ENCODE data around the gene HDAC4.

Gene HDAC4

DNA sequence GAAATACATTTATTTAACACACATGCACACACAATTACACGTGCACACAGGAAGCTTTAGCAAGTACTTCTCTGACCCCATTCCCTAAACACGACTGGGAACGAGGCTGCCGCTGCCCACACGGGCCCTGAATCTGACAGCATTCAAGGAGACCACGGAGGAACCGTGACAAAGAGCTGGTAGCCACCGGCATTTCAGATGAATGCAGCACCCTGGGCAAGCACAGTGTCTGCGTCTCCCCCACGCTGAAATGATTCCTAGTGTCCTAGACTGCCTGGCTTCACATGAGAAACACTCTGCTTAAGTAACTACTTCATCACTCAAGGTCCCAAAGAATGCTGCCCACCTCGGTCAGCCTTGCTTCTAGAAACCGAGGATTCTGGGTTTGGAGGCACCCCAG, 95.0 kb downstream of the HDAC4 start:
- no peak for DNase-seq

DNA sequence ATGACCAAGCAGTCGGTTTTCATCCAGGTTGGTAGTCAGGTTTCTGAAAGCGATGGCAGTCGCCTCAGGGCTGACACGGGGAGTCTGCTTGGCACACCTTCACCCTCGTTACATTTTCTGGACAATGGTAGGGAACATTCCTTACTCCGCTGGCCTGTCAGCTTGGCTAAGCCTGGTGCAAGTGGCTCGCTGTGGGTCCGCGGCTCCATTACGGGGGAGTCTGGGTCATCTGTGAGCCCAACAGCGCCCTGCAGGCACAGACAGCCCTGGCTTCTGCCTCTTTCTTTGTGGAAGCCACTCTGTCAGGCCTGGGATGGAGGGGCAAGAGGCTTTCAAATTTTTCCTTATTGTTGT, 95.6 kb downstream of the HDAC4 start:
- no peak for DNase-seq

DNA sequence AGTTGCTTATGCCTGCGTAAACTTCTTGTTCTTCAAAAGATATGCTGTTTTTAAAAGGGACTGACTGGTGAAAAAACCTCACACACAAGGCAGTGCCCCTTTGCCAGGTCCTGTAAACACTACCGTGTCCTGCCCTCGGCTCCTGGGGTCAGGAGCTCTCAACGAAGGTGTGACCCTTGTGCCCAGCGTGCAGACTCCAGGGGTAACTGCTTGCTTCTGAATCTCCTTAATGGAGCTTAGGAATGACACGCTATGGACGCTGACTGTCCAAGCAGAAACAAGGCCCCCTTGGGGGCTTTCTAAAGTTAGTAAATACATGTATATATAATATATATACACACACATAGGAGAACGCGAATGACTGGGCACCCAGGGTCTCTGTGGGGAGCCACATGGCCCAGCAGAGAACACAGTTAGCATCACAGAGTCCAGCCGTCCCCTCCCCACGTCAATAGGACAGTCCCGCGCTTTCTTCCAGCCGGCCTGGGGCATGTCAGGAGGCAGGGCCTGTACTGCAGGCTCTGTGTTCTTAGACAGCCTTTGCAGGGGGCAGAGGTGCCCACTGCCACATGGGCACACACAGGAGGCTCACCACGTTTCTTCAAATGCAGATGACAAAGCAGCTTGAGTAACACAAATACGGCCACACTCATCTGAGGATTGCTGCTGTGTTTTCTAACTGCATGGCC, 96.1 kb downstream of the HDAC4 start:
- no peak for DNase-seq

DNA sequence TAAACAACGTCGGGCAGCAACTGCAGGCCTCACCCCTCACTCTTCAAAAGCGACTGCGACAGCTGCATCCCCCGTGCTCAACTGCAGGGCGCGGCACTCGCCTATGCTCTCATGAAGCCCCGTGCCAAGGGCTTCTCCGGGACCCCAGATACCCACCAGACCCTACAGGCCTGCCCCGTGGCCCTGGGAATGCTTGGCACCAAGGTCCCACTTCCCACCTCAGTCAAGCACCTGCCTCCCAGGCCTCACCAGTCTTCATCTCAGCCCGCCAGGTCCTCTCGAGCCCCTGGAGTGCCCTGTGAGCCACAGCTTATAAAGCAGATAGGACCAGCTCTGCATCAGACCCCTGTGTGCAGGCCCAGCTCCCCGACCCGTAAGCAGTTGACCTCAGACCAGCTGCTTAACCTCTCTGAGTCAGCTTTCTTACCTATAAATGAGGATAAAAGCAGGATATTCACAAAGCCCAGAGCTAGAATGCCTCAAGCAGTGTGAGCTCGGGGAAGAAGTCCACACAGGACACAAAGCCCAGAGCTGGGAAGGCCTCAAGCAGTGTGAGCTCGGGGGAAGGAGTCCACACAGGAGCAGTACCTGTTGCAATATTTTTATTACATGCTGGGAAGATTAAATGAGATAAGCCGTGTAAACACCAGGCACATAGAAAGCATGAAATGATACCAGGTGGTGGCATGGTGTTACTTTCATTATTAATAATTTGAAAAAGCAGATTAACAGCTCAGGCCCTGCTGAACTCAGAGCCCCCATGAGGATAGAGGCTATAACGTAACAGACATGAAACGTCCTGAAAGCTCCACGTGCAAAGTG, 96.9 kb downstream of the HDAC4 start:
- no peak for DNase-seq

DNA sequence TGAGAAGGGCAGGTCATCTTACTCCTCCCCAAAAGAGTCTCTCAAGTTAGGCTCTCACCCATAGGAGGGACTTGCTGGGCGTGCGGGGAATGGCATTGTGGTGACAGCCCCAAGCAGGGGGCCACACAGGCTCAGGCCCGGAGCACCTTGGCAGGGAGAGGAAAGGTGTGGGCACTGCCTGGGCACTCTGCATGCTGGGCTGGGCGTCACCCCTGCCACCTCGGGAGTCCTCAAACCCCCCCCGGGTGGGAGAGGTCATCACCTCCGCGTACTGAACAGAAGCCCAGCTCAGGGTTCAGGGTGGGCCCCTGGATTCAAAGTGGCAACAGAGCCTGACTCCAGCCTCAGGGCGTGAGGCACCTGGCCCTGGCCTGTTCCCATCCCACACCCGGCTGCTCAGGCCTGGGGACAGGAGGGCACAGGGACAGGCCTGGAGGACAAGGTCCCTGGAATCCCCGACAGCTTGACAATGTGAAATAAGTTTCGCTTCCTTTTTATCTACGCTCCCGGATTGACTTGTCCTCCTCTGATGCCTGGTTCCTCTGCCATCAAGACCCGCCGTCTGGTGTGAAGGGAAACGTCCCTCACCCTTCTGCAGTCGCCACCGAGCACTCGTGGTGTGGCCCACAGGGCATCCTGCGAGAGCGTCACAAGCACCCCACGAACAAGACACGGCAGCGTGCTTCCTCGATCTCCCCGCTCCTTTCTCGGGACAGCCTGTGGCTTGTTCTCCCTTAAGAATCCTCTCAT, 97.8 kb downstream of the HDAC4 start:
- peak; percentile 1 for DNase-seq

DNA sequence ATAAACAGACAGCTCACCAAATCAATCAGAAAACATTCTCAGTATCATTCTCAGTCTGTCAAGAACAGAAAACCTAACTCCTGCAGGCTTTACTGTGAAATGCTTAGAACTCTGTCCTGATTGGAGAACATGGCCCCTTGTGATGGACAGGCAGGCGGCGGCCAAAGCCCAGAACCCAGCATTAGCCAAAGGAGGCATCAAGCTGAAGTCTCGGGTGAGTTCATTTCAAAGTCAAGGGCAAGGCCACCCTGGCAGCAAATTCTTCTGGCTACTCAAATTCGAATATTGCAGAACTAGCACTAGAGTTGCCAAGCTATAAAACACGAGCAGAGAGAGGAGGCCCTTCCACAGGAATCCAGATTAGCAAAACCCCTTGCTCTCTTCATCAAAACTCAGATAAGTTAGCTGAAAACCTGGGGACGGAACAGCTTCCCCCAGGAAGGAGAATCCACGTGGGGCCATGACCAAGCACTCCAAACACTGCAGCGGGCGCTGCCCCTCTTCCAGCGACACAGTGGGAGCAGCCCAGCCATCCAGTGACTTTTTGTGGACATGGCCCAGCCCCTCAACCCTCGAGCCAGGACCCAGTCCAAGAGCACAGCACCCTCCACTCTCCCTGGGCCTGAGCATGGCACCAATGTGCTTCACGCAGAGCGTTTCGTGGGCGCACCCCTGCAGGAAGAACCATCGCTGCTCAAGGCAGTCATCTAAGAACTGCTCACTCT, 98.6 kb downstream of the HDAC4 start:
- no peak for DNase-seq

DNA sequence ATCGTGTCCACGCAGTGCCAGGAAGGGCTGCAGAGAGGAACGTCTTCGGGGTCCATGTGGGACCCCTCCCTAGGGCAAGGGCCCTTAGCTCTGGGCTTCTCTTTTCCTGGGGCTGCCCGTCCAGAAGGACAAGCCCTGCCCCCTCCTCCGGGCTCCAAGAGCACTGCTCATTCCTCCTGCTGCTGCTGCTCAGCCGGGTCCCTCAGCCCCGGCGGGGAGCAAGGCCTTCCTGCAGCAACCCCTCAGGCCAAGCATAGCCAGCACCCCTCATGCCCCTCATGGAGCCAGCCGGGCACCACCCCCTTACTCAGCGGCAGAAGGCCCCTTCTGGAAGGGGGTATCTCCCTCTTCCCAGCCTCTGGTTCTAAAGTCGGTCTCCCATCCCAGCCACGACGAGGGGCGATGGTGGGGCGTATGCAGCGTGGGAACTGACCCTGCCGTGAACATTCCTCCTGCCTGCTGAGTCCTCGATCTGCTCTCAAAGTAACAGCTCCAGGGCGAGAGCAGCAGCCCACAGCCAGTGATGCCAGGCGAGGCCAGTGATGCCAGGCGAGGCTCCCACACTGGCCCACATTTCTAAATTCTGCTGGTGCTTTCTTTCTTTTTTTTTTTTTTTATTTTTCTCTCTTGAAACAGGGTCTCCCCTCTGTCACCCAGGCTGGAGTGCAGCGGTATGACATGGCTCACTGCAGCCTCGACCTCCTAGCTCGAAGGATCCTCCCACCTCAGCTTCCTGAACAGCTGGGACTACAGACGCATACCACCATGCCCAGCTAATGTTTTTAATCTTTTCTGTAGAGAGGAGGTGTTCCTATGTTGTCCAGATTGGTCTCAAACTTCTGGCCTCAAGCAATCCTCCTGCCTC, 99.7 kb downstream of the HDAC4 start:
- no peak for DNase-seq

DNA sequence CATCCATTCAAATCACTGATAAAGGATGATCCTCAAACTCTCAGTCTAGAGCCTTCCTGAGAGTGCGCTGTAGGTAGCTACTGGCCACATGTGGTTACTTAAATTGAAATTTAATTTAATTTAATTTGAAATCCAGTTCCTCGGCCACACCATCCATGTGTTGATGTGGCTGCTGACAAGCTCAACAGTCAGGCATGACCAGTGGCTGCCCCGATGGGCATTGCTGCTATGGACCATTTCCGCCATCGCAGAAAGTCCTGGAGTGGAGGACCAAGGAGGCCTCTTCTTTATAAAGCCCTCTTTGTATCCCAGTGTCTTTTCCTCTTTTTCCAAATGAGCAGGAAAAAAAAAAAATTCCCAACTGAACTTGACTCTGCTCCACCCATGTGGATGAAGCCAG, 100.6 kb downstream of the HDAC4 start:
- no peak for DNase-seq

DNA sequence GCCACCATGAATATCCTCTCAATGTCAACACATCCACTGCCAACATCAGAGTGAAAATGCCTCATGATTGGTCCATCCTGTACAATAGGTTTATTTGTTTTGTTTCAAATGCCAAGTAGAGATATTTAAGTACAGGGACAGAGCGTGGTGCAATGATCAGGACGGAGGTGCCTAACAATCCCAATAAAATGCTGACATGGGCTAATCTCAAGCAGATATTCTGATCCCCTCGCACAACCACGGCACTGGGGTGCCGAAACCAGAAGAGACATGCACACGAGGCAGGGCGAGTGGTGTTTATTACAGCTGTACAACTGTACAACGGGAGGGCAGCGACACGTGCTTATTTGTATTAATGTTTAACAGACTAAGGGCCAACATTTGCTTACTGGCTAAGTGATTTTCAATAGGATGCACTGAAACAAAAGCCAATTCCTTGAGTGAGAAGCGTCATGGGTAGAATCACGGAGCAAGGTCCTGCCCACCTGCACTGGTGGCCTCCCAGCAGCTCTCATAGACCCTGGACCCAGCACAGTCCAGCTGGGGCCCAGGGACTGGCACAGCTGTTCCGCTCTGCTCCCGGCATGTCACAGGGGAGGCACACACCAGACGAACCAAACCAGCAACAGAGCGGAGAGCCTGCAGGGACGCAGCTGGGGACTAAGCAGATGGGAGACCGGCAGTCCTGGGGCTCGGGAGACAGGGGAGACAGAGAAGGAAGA, 101.4 kb downstream of the HDAC4 start:
- no peak for DNase-seq

DNA sequence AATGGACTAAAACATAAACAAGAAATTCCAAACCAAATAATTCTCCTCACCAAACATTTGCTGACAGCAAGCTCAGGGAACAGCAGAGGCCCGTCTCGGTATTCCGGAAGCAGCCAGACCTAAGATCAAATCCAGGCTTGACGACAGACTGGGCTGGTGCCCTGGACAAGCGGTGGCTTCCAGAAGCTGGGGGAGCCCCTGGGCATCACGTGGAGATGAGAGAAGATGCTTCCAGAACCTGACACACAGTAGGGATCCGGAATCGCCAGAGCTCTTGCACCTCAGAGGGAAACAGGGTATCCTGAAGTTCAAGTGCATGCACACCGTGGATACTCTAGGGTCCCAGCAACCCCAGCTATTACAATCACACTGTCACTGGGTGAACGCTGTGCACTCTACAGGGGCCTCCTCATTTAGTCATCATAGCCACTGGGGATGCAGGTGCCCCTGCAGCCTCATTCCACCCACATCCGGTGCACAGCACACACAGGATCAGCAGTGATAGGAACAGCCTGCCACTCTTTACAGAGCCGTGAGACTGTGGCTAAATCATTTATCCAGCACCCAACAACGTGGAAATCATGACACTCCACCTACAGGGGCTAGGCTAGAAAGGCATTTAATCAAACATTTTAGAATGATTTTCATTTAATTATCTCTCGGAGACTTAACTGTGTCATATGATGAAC, 102.6 kb downstream of the HDAC4 start:
- peak; percentile 59 for DNase-seq

DNA sequence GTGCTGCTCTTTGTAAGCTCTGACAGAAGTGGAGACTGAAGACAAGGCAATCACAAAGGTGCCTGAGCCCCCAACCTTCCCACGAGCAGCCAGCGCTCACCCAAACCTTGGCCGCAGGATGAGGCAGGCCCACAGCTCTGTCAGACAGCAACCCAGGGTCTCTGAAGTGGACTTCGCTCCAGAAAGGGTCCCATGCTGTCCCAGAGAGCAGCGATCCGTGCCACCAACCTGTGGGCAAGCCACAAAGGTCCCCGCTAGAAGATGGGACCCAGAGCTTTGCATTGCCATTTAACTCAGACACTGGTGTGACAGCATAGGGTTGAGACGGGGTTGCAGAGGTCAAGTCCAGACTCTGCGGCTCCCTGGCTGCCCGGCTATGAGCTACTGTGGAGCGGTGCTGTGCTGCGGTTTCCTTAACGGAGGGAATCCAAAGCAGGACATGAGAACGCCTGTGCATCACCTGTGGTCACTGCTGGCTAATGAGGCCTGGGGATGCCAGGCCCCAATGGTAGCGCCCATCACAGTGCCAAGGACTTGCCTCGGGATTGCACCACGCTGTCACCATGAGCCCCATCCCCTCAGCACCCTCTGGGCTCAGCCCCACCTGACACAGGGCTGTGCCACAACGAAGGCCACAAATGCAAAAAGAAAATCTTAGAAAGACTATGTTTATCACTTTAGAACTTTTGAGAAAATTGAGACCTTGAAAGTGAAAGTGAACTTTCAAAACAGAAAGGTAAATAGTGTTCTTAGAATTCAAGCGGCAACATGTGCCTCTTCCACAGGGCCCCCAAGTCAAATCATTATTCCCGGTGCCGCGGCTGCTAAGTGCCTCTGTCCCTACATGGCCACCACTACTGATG, 103.4 kb downstream of the HDAC4 start:
- no peak for DNase-seq

DNA sequence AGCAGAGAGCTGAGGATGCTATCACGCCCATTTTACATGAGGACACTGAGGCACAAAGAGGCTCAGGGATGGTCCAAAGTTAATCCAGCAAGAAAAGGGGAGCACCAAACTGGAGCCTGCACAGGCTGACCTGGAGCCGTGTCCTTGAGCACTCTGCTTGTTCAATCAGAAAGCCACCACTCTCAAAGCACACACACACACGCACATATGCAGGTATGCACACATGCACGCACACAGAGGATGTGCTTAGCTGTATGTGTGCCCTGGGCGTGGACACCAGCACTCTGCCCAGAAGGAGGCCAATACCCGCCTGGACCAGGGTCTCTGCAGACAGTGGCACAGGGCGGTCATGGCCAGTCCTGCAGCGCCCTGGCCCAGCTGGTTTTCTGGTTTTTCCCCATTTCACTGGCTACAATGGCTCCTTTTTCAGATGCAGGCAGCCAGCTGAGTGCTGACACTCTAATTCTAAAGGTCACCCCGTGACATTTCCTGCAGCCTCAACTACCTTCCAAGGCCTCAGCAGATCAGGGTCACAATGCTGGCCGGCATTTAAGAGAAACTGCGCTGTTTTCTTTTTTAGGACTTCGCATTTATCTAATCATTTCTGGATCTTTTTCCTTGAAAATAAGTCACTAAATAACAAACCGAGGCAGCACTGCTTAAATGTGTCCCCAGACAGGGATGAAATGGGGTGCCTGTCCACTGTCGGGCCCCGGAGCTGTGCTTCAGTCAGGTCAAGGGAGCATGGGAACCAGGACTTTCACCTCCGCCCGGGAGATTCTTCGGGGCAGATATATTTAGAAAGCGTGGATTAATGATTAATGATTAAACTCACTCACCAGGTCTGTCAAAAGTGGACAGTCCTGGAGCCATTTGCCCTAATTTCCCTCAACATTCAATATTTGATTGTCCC, 104.5 kb downstream of the HDAC4 start:
- DNase-seq: no peak

DNA sequence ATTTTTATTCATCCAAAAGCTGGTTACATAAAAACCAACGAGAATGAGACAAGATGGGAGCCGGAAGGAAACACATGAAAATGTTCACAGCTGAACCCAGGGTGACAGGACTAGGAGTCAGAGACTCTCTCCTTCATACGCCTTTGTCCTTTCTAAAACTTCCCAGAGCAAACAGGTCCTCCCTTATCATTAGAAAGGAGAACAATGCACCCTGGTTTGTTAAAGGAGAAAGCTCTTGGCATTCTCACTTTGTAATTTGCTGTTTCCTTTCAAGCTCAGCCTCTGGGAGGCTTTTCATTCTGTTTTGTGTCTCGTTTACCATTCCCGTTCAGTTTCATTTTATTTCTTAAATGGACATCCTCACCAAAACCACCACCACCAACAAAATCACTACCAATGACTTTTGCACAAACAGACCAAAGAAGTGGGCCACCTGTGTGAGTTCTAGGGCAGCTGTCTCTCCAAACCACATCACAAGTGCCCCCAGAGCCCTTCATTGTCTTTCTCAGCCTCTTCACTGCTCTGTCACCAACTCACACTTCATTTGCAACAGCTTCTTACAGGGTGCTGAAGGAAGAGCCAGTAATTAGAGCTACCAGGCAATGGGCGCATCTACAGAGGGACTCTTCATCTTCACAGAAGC, 105.3 kb downstream of the HDAC4 start:
- no peak for DNase-seq

DNA sequence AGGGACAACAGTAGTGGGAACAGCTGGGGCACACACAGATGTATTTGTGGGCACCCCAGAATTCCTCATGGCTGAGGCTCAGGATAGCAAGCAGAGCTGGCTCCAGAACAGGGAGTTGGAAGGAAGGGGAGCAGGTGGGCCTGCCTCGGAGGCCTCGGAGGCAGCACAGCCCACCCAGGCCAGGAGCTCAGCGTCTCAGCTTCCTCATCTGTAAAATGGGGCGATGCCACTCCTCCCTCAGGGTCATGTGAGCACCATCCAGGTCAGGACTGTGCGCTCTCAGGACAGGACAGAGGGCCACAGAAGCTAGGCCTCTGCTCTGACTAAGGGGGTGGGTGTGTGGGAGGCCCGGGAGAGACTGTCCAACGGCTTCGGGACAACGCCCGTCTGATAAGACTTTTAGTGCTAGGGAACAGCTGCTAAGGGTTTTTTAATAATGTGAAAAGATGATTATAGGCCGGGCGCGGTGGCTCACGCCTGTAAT, 106.2 kb downstream of the HDAC4 start:
- DNase-seq: no peak

DNA sequence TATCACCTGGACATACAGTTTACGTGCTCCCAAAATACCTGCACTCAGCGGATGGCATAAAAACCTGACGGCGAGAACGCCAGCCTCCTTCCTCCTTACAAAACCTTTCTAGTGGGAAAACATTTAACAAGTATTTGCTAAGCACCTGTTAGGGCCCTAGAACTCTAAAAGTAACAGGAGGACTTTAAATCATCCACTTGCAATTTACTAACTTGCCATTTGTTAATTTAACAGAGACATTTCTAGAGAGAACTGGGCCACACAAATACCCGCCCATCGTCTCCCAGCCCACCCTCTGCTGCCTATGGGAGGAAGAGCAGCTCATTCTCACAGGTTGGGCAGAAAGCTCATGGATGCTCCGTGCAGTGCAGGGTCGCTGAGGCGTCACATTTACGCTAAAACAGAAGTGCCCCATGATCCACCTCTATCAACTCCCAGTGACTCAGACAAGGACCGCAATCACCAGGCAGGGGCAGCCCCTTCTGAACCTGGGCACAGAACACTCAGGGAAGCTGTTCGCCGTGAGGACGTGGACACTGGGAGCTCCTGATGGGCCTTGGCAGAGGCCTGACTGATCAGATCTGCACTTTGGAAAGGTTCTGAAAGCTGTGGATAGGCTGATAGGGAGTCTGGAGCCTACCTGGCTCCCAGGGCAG, 106.9 kb downstream of the HDAC4 start:
- peak; percentile 62 for DNase-seq

DNA sequence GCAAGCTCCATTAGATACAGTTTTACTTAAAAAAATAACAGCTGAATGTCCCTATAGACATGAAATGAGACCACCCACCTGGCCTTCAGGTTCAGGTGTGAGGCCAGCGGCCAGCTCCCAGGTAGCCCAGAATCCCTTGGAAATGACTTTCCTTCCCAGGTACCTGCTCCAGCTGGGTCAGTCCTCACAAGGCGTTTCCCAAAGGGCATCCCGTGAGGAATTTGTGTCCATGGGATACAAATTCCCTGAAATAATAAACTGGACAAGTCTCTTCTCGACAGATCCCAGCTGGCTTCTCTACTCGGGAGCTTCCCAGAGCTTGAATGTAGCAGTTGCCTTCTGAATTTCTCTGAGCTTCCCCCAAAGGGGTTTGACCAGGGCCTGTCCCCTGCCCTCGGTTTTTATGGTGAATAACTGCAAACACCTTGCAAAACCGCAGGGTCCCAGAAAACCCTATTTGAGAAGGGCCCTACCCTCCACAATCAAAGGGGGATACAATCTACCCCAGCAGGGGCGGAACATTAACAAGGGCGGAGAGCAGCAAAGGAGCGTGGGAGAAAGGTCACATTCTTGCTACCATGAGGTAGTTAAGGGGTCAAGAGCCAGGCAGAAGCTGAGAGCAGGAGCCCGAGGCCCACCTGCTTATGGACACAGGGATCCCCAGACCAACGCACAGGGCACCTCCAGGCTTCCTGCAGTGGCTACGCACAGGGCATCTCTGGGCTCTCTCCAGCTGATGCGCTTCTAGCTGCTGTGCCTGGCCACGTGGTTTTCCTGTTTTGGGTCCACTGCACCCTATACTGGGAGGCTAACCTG, 107.7 kb downstream of the HDAC4 start:
- no peak for DNase-seq

DNA sequence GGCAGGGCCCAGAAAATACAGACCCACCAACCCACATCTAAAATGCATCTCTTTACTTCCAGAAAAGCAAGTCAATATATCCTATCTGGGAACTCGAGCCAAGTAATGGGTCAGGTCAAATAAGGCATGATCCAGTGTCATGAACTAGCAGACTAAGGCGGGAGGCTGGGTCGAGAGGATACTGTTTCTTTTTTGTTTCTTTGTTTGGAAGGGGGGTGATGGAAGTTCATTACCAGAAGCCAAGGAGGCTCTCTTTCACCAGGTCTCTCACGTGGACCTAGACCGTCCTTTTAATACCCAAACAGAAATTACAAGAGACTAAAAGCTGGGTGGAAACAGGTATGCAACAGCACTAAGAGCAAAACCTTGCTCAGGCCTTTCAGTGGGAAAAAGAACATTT, 108.3 kb downstream of the HDAC4 start:
- no peak for DNase-seq

Measured in stimulated activated CD4-positive, alpha-beta T cell treated with anti-CD3 and anti-CD28 coated beads, Interleukin-4, amount 100 ng/mL, for 1 hour (primary cell).